ENCODE data around the gene SCAI. TPM values are rescaled to one million over a fixed set of nuclear protein-coding genes. Genes with fewer than 3 reads are reported as not detected.

The SCAI gene
- total and polyA plus RNA-seq, 2 of the 4 experiments (the other 2 are of a cell fraction): 3.6 to 14.5 TPM

GRCh38 chr9:125176636-125177035 is 33.3 kb upstream of the SCAI start:
- no peak for ATAC-seq (ENCODE audit: low read depth)
- H2BK120ac ChIP-seq (ENCODE audit: low read depth, low read length): no peak overlapping the region
- H3K9ac ChIP-seq (ENCODE audit: low read depth, low read length): no peak overlapping the region
- no peak overlapping the region; the same call in 1 of the 2 replicates for H3K27ac ChIP-seq (ENCODE audit: insufficient read depth, low read length)
- no peak overlapping the region for H3K56ac ChIP-seq (ENCODE audit: extremely low read depth, insufficient read depth, low read length)
- no peak overlapping the region for H3K4me2 ChIP-seq (ENCODE audit: low read depth, low read length)
- POLR2A ChIA-PET (ENCODE audit: unreplicated experiment): no interaction called here
- H4K91ac ChIP-seq (ENCODE audit: insufficient read depth, low read depth, low read length): no peak overlapping the region
- H3K23ac ChIP-seq (ENCODE audit: low read depth, low read length): no peak overlapping the region
- dilution Hi-C loops (cut with HindIII; ENCODE audit: low sequenced_read_pairs, unreplicated experiment): no loop called here
- no peak overlapping the region for H4K8ac ChIP-seq (ENCODE audit: low read depth in 2 of 2, low read length in 2 of 2)
- no peak overlapping the region for H2BK5ac ChIP-seq (ENCODE audit: low read depth, low read length, poor library complexity, severe bottlenecking)
- H3K9me3 ChIP-seq (ENCODE audit: control insufficient read depth, insufficient read depth, low read length): no peaks in the 10 kb centered on the region
- peaks cover 36 to 74% of the 10 kb centered on the region in 2 experiments for H3K79me1 ChIP-seq (ENCODE audit: low read depth in 1 of 2, low read length in 2 of 2)
- no CpG with 5 or more reads among the region's 3 CpGs for WGBS, 2 experiments (ENCODE audit: extremely low coverage in 2 of 2, insufficient read length in 1 of 2)
- intact Hi-C loops (cut with micrococcal nuclease): no loop called here
- peaks cover 8% of the 10 kb centered on the region for H3K9me1 ChIP-seq (ENCODE audit: insufficient read depth, low read length)
- peaks cover 6% of the 10 kb centered on the region for H3K4me1 ChIP-seq (ENCODE audit: control insufficient read depth, insufficient read depth, low read length)
- DNase-seq: no peak
- no peak overlapping the region for H3K18ac ChIP-seq (ENCODE audit: low read depth, low read length)
- no peak overlapping the region for H3K14ac ChIP-seq (replicated peaks; ENCODE audit: low read depth, low read length)
- no peak overlapping the region for H4K5ac ChIP-seq (ENCODE audit: low read depth, low read length)
- H2AK5ac ChIP-seq (ENCODE audit: low read depth, low read length): no peak overlapping the region
- BruUV-seq (replicated peaks): no TSS peak
- no peak overlapping the region for H3K4ac ChIP-seq (ENCODE audit: low read depth, low read length)
- peaks cover 42% of the 10 kb centered on the region for H4K20me1 ChIP-seq (ENCODE audit: insufficient read depth, low read length)
- in situ Hi-C loops (cut with MboI; ENCODE audit: low sequenced_read_pairs): no loop called here
- no peak overlapping the region for H2AFZ ChIP-seq (replicated peaks; ENCODE audit: low read length, poor library complexity)
- H2BK20ac ChIP-seq (ENCODE audit: low read depth, low read length): no peak overlapping the region
- H3K4me3 ChIP-seq (ENCODE audit: insufficient read depth, low read depth, low read length): no peak overlapping the region
- TF ChIP-seq RFX5 (IDR thresholded peaks at IDR 0.05; ENCODE audit: low read depth, low read length) (no peak), MAFK (IDR thresholded peaks at IDR 0.05; ENCODE audit: low read depth, low read length) (no peak), ELK1 (IDR thresholded peaks at IDR 0.05; ENCODE audit: borderline replicate concordance, low read depth, low read length) (no peak), RCOR1 (IDR thresholded peaks at IDR 0.05; ENCODE audit: insufficient replicate concordance, low read length) (no peak), FOS (IDR thresholded peaks at IDR 0.05; ENCODE audit: low read depth, low read length) (no peak), CEBPB (IDR thresholded peaks at IDR 0.05; ENCODE audit: low read depth, low read length) (no peak), CHD1 (IDR thresholded peaks at IDR 0.05; ENCODE audit: low read depth, low read length) (no peak), RAD21 (IDR thresholded peaks at IDR 0.05; ENCODE audit: low read length) (no peak), CTCF (conservative IDR thresholded peaks at IDR 0.05; ENCODE audit: low read depth, low read length) (no peak), NFE2L2 (IDR thresholded peaks at IDR 0.05; ENCODE audit: low read depth, low read length) (no peak), MAZ (IDR thresholded peaks at IDR 0.05; ENCODE audit: borderline replicate concordance, low read depth, low read length) (no peak), POLR2A (IDR thresholded peaks at IDR 0.05; ENCODE audit: low read depth, low read length) (no peak), BHLHE40 (IDR thresholded peaks at IDR 0.05; ENCODE audit: low read depth, low read length) (no peak), MXI1 (IDR thresholded peaks at IDR 0.05; ENCODE audit: borderline replicate concordance, low read depth, low read length) (no peak), SMC3 (IDR thresholded peaks at IDR 0.05; ENCODE audit: low read depth, low read length) (no peak)
- CTCF ChIA-PET: no interaction called here
- no peak overlapping the region for H2BK15ac ChIP-seq (ENCODE audit: low read depth, low read length)
- no peaks in the 10 kb centered on the region for H3K27me3 ChIP-seq (ENCODE audit: control insufficient read depth, insufficient read depth, low read length)
- peaks cover 2% of the 10 kb centered on the region; the same call in 1 of the 2 replicates for H3K36me3 ChIP-seq (ENCODE audit: control insufficient read depth, insufficient read depth, low read length)
- no peak overlapping the region for H2AK9ac ChIP-seq (replicated peaks; ENCODE audit: low read depth, low read length, poor library complexity)
